Thoracic aorta (tissue), 2 donors: ENCODE data around the gene CCL20. TPM values are rescaled to one million over a fixed set of nuclear protein-coding genes. Genes with fewer than 3 reads are reported as not detected.
A peak's percentile ranks its signal among the peaks of the same experiment; 100 is the strongest.

Experiments
- ATAC-seq: fragments of 150-250 bp; one replicate; pipeline ENCODE4 v1.8.0; 2017; ENCODE audit warnings: low read depth; ENCODE audit not compliant: insufficient number of reproducible peaks, low FRiP score
- DNase-seq: peaks from one replicate; pipeline ENCODE4 v3.0.0-alpha.2; 2020; ENCODE audit warnings: low spot score
- H3K27ac ChIP-seq, 2 donors: fragments of 200-600 bp; sonication (generic); 1 replicate in 1 of 2; 2 replicates in 1 of 2; pipeline ENCODE4 v1.5.1; 2016; ENCODE audit warnings: mild to moderate bottlenecking in 2 of 2, moderate library complexity in 2 of 2
- H3K27me3 ChIP-seq: fragments of 200-600 bp; sonication (generic); replicated peaks from 2 replicates; pipeline ENCODE4 v1.6.0; 2016; ENCODE audit warnings: mild to moderate bottlenecking; ENCODE audit not compliant: insufficient read depth
- H3K36me3 ChIP-seq: fragments of 200-600 bp; sonication (generic); one replicate; pipeline ENCODE4 v1.5.1; 2016
- H3K4me1 ChIP-seq, 2 donors: fragments of 200-600 bp; sonication (generic); 1 replicate in 1 of 2; 2 replicates in 1 of 2; pipeline versions ENCODE4 v1.5.1 to v1.6.0; 2016; ENCODE audit warnings: low read depth in 2 of 2, mild to moderate bottlenecking in 1 of 2; ENCODE audit not compliant: control insufficient read depth in 1 of 2
- H3K4me3 ChIP-seq: fragments of 200-600 bp; sonication (generic); 2 replicates; pipeline ENCODE4 v1.5.1; 2016; ENCODE audit warnings: mild to moderate bottlenecking
- H3K9me3 ChIP-seq: fragments of 200-600 bp; sonication (generic); 2 replicates; pipeline ENCODE4 v1.5.1; 2016
- CTCF ChIP-seq: fragments of 200-600 bp; sonication (generic); IDR thresholded peaks from one replicate; pipeline ENCODE4 v1.5.1; 2019; ENCODE audit warnings: antibody characterized with exemption
- total RNA-seq, 2 donors: library from RNA; depleted of rRNA; stranded (reverse); fragments of >200 nt; gene quantifications; one replicate each; pipeline versions ENCODE4 v1.1.0 to v1.2.3, GENCODE V29; 2016

Gene CCL20
- total RNA-seq, 2 donors from 2014 or later, result 12.1 TPM; not detected in 1

DNA sequence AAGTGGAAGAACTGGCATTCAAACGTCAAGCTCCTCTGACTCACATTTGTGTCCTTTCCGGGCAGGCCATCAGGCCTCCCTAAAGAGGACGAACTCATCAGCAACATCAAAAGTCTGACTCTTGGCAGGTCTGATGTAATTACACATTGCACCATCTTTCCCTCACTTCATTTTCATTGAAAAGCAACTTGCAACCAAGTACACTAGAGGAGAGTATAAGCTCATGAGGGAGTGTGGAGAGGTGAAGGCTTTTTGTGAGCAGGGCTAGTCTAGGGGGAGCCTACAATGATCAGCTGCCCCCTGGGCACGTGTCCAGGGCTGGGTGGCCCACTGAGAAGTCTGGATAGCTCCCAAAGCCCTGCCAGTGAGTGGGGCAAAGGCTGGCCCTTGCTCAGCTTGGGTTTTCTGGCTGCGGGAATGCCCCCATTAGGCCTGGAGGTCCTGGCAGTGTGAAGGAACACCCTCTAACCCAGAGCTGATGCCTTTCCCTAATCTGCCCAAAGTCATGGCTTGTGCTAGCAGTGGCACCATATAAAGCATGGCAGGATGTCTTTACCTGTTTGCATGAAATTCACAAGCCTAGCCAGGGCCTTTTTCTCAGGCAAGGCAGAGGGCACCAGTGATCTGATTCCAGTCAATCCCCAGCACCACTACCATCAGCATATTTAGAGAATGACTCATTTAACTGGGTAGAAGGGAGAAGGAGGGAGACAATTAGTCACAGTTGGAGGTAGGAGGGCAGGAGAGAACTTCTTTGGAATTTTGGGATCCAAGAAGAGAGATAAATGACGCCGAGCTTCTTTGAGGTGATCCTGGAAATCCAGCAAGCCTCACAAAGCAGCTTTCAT is 49.3 kb downstream of the CCL20 start:
- Histone ChIP-seq H3K4me3 (no peak overlapping the region), H3K36me3 (no peaks in the 10 kb centered on the region), H3K27me3 (no peaks in the 10 kb centered on the region), H3K9me3 (no peaks in the 10 kb centered on the region), H3K27ac (peak overlapping the region; percentile 74 to 81), H3K4me1 (peaks cover 29 to 53% of the 10 kb centered on the region in 2 donors)
- ATAC-seq (peak; percentile 62), DNase-seq (no peak)
- TF ChIP-seq CTCF, result no peak

GRCh38 chr2:227864161-227864756 is 50.6 kb downstream of the CCL20 start:
- Histone ChIP-seq H3K27me3 (no peaks in the 10 kb centered on the region), H3K27ac (peak overlapping the region; percentile 74 to 81), H3K36me3 (no peaks in the 10 kb centered on the region), H3K4me3 (no peak overlapping the region), H3K4me1 (peaks cover 29 to 53% of the 10 kb centered on the region in 2 donors), H3K9me3 (no peaks in the 10 kb centered on the region)
- ATAC-seq, result no peak
- TF ChIP-seq CTCF, result no peak
- no peak for DNase-seq

GRCh38 chr2:227865291-227865690 is 51.6 kb downstream of the CCL20 start:
- Histone ChIP-seq H3K27ac (peak overlapping the region in 1 of 2 donors; percentile 81), H3K4me3 (no peak overlapping the region)

More at GRCh38 chr2:227865291-227865690, 51.6 kb downstream of the CCL20 start:
- H3K36me3 ChIP-seq, result no peaks in the 10 kb centered on the region
- ATAC-seq (no peak), DNase-seq (no peak)
- peaks cover 29 to 43% of the 10 kb centered on the region in 2 donors for H3K4me1 ChIP-seq
- no peaks in the 10 kb centered on the region for H3K27me3 ChIP-seq
- TF ChIP-seq CTCF, result no peak
- no peaks in the 10 kb centered on the region for H3K9me3 ChIP-seq

Other genes with a start within 250 kb of the CCL20 start
- not detected for gene SCYGR2, start 214.9 kb upstream of the CCL20 start, total RNA-seq
- gene SCYGR3, start 199.0 kb upstream of the CCL20 start, total RNA-seq, result not detected
- not detected for gene SCYGR4, start 196.3 kb upstream of the CCL20 start, total RNA-seq
- not detected for gene SCYGR5, start 147.0 kb upstream of the CCL20 start, total RNA-seq
- gene SLC19A3, start 95.8 kb upstream of the CCL20 start, total RNA-seq, result 1 to 10 TPM; 3.7 to 4.9 TPM
- not detected for gene SCYGR6, start 89.1 kb upstream of the CCL20 start, total RNA-seq
- gene SCYGR7, start 85.5 kb upstream of the CCL20 start, total RNA-seq, result not detected
- gene SCYGR8, start 67.9 kb upstream of the CCL20 start, total RNA-seq, result not detected
- 1 to 10 TPM; 1.1 to 1.2 TPM for gene DAW1, start 57.8 kb downstream of the CCL20 start, total RNA-seq